OCI-LY7 (cell line): ENCODE data around the gene STH. TPM values are rescaled to one million over a fixed set of nuclear protein-coding genes. Genes with fewer than 3 reads are reported as not detected.

Experiments used
- BruUV-seq: library from RNA; stranded (reverse); fragments of 400-500 nt; replicated peaks from 2 replicates; lab custom pipeline; 2021; lab: Mats Ljungman, UMichigan
- CTCF ChIA-PET: fragments of 300-600 bp; sonication (Branson Sonifier 250); formaldehyde crosslinking; loops from one replicate; lab custom pipeline; 2022; ENCODE audit warnings: antibody characterized with exemption; ENCODE audit not compliant: unreplicated experiment; lab: Charles Lee
- POLR2A ChIA-PET: fragments of 300-600 bp; sonication (Branson Sonifier 250); formaldehyde crosslinking; loops from one replicate; lab custom pipeline; 2022; ENCODE audit warnings: antibody characterized with exemption; lab: Charles Lee
- DNase-seq: peaks from one replicate; pipeline ENCODE4 v3.0.0-alpha.2; 2015; ENCODE audit warnings: low spot score
- H2AFZ ChIP-seq: fragments of 200-600 bp; sonication (generic), shearing (Covaris generic); 2 replicates; pipeline ENCODE4 v1.6.1; 2014; ENCODE audit warnings: mild to moderate bottlenecking, antibody characterized with exemption, low read length, moderate library complexity
- H3K27ac ChIP-seq: fragments of 200-600 bp; sonication (generic); 2 replicates; pipeline ENCODE4 v1.5.1; 2014; ENCODE audit warnings: mixed run types, low read depth, mild to moderate bottlenecking, moderate library complexity, low read length, inconsistent platforms; ENCODE audit not compliant: poor library complexity, severe bottlenecking
- H3K36me3 ChIP-seq: fragments of 200-600 bp; sonication (generic); 2 replicates; pipeline ENCODE4 v1.6.1; 2014; ENCODE audit warnings: mild to moderate bottlenecking, antibody characterized with exemption, low read length, moderate library complexity, mixed read lengths; ENCODE audit not compliant: insufficient read depth
- H3K4me1 ChIP-seq: fragments of 200-600 bp; sonication (generic); 2 replicates; pipeline ENCODE4 v1.5.1; 2014; ENCODE audit warnings: mild to moderate bottlenecking, low read length; ENCODE audit not compliant: insufficient read depth, poor library complexity, severe bottlenecking
- H3K4me2 ChIP-seq: fragments of 200-600 bp; sonication (generic); 2 replicates; pipeline ENCODE4 v1.6.1; 2014; ENCODE audit warnings: mild to moderate bottlenecking, low read length
- H3K4me3 ChIP-seq: fragments of 200-600 bp; sonication (generic); 2 replicates; pipeline ENCODE4 v1.5.1; 2014; ENCODE audit warnings: mild to moderate bottlenecking, low read depth, low read length; ENCODE audit not compliant: poor library complexity, severe bottlenecking
- H3K79me2 ChIP-seq: fragments of 200-600 bp; sonication (generic); 2 replicates; pipeline ENCODE4 v1.6.1; 2016; ENCODE audit warnings: low read depth, mild to moderate bottlenecking, low read length, moderate library complexity, mixed read lengths; ENCODE audit not compliant: insufficient read depth
- H3K9me2 ChIP-seq: fragments of 200-600 bp; sonication (generic); 2 replicates; pipeline ENCODE4 v1.6.1; 2016; ENCODE audit warnings: mild to moderate bottlenecking, low read length, mixed read lengths; ENCODE audit not compliant: insufficient read depth
- H3K9me3 ChIP-seq: fragments of 200-600 bp; sonication (generic); 2 replicates; pipeline ENCODE4 v1.6.1; 2014; ENCODE audit warnings: mild to moderate bottlenecking, mixed run types, low read length, mixed read lengths
- H4K20me1 ChIP-seq: fragments of 200-600 bp; sonication (generic); 2 replicates; pipeline ENCODE4 v1.6.1; 2014; ENCODE audit warnings: mild to moderate bottlenecking, antibody characterized with exemption, low read length, moderate library complexity, mixed read lengths; ENCODE audit not compliant: insufficient read depth
- CTCF ChIP-seq: fragments of 200-600 bp; sonication (generic); conservative IDR thresholded peaks from 2 replicates; pipeline ENCODE4 v1.5.1; 2014; ENCODE audit warnings: mild to moderate bottlenecking, antibody characterized with exemption, low read length, moderate library complexity, mixed read lengths
- EZH2phosphoT487 ChIP-seq: fragments of 200-600 bp; sonication (generic); IDR thresholded peaks from 2 replicates; pipeline ENCODE4 v1.6.1; 2018; ENCODE audit warnings: low read depth, borderline replicate concordance, mild to moderate bottlenecking, mixed run types, antibody characterized with exemption, low read length, moderate library complexity, mixed read lengths
- intact Hi-C: fragments of 100-400 bp; cut with micrococcal nuclease; formaldehyde crosslinking; loops from one replicate; pipeline ENCODE4 v1.10.0; 2022; ENCODE audit not compliant: unreplicated experiment
- total RNA-seq, 2 experiments: library from RNA; depleted of rRNA in 1 of 2; stranded (reverse); fragments of >200 nt in 1 of 2; shearing (Covaris generic) in 1 of 2; gene quantifications; 2 replicates each; pipeline ENCODE4 v1.2.3, GENCODE V29; 2014 to 2022

Gene STH
- total RNA-seq, 2 experiments from 2014 or later = not detected

GRCh38 chr17:45977506-45977824 is 21.6 kb upstream of the STH start:
- BruUV-seq = no TSS peak
- Histone ChIP-seq H3K9me3 (no peaks in the 10 kb centered on the region), H3K27ac (no peak overlapping the region), H3K9me2 (no peaks in the 10 kb centered on the region), H3K4me3 (no peak overlapping the region), H3K4me2 (no peak overlapping the region), H4K20me1 (no peaks in the 10 kb centered on the region; the same call in 1 of the 2 replicates), H3K79me2 (no peaks in the 10 kb centered on the region), H3K36me3 (no peaks in the 10 kb centered on the region), H2AFZ (no peak overlapping the region), H3K4me1 (no peaks in the 10 kb centered on the region)
- DNase-seq = no peak
- ChIA-PET CTCF (no interaction called here), POLR2A (no interaction called here)
- no peak for TF ChIP-seq CTCF
- no peak for TF ChIP-seq EZH2phosphoT487
- intact Hi-C loops = no loop called here

GRCh38 chr17:45977976-45978626 is 20.9 kb upstream of the STH start:
- H3K9me2 ChIP-seq = no peaks in the 10 kb centered on the region
- H2AFZ ChIP-seq = no peak overlapping the region
- H3K4me2 ChIP-seq = no peak overlapping the region
- H3K9me3 ChIP-seq = no peaks in the 10 kb centered on the region
- BruUV-seq = no TSS peak
- no peaks in the 10 kb centered on the region; the same call in 1 of the 2 replicates for H4K20me1 ChIP-seq
- H3K4me1 ChIP-seq = no peaks in the 10 kb centered on the region
- intact Hi-C loops = no loop called here
- no peak overlapping the region for H3K27ac ChIP-seq
- no peaks in the 10 kb centered on the region for H3K79me2 ChIP-seq
- H3K36me3 ChIP-seq = no peaks in the 10 kb centered on the region
- DNase-seq = no peak
- ChIA-PET POLR2A (interaction anchor here (0.7 kb wide), 1 partner anchor 240 kb away, joined by 5 read pairs; no protein-coding TSS in a partner anchor), CTCF (no interaction called here)
- no peak for TF ChIP-seq CTCF
- TF ChIP-seq EZH2phosphoT487 = no peak
- no peak overlapping the region for H3K4me3 ChIP-seq

- Histone ChIP-seq H3K4me2 (no peak overlapping the region), H3K9me2 (no peaks in the 10 kb centered on the region), H3K4me1 (no peaks in the 10 kb centered on the region), H2AFZ (no peak overlapping the region), H4K20me1 (no peaks in the 10 kb centered on the region; the same call in 1 of the 2 replicates), H3K27ac (no peak overlapping the region), H3K9me3 (no peaks in the 10 kb centered on the region), H3K4me3 (no peak overlapping the region), H3K79me2 (no peaks in the 10 kb centered on the region), H3K36me3 (no peaks in the 10 kb centered on the region)
- BruUV-seq = no TSS peak
- POLR2A ChIA-PET = no interaction called here
- CTCF ChIA-PET = no interaction called here
- no peak for TF ChIP-seq CTCF
- no peak for TF ChIP-seq EZH2phosphoT487
- intact Hi-C loops = no loop called here
- DNase-seq = no peak
These were observed 19.9 kb upstream of the STH start for GRCh38 chr17:45979137-45979536.
